Breast epithelium (tissue), 4 donors: ENCODE measurements around the gene ARHGAP26. TPM values are rescaled to one million over a fixed set of nuclear protein-coding genes. Genes with fewer than 3 reads are reported as not detected.
"Not testable (repeated sequence)": the region's sequence is repeated elsewhere in the genome, so short reads cannot be mapped to it uniquely, and the experiment has no call there.

Experiments used
- DNase-seq, 2 donors: peaks; one replicate each; pipeline ENCODE4 v3.0.0-alpha.2; 2019; ENCODE audit warnings: low spot score in 2 of 2
- H3K27ac ChIP-seq, 2 donors: fragments of 200-600 bp; sonication (generic) in 1 of 2; one replicate each; pipeline ENCODE4 v1.5.1; 2016 to 2019; ENCODE audit warnings: mild to moderate bottlenecking in 1 of 2
- H3K27me3 ChIP-seq, 2 donors: fragments of 200-600 bp; sonication (generic) in 1 of 2; one replicate each; pipeline versions ENCODE4 v1.5.1 to v1.6.0; 2017 to 2019; ENCODE audit warnings: control low read depth in 1 of 2, mild to moderate bottlenecking in 1 of 2
- H3K36me3 ChIP-seq: fragments of 200-600 bp; one replicate; pipeline ENCODE4 v1.5.1; 2019
- H3K4me1 ChIP-seq, 2 donors: fragments of 200-600 bp; sonication (generic); one replicate each; pipeline ENCODE4 v1.5.1; 2016 to 2019; ENCODE audit warnings: control low read depth in 1 of 2
- H3K4me3 ChIP-seq, 3 donors: fragments of 200-600 bp; sonication (generic); 1 replicate in 2 of 3; 2 replicates in 1 of 3; pipeline ENCODE4 v1.5.1; 2016 to 2019; ENCODE audit warnings: mild to moderate bottlenecking in 3 of 3, moderate library complexity in 2 of 3
- H3K9me3 ChIP-seq, 2 donors: fragments of 200-600 bp; sonication (generic) in 1 of 2; one replicate each; pipeline ENCODE4 v1.5.1; 2016 to 2019; ENCODE audit warnings: control low read depth in 1 of 2
- CTCF ChIP-seq, 3 donors: fragments of 450-650 bp; IDR thresholded peaks; one replicate each; pipeline ENCODE4 v1.5.1; 2016 to 2017; ENCODE audit warnings: antibody characterized with exemption in 3 of 3, mild to moderate bottlenecking in 3 of 3, moderate library complexity in 3 of 3
- POLR2A ChIP-seq: fragments of 450-650 bp; IDR thresholded peaks from one replicate; pipeline ENCODE4 v1.6.1; 2016; ENCODE audit warnings: antibody characterized with exemption, mild to moderate bottlenecking, moderate library complexity
- POLR2AphosphoS5 ChIP-seq, 3 donors: sonication (generic); formaldehyde crosslinking; IDR thresholded peaks; one replicate each; pipeline ENCODE4 v1.6.1; 2017; ENCODE audit warnings: antibody characterized with exemption in 3 of 3
- intact Hi-C: fragments of 100-400 bp; cut with DNase I; formaldehyde crosslinking; loops from one replicate; pipeline ENCODE4 v1.15.1; 2023; ENCODE audit warnings: low total_unique reads
- total RNA-seq, 3 donors: library from RNA; depleted of rRNA; stranded (reverse); fragments of >200 nt; gene quantifications; one replicate each; pipeline ENCODE4 v1.1.0, GENCODE V29; 2016

Gene ARHGAP26
- total RNA-seq, 3 donors from 2014 or later: 33.1 to 89.0 (median 56.4) TPM

- TF ChIP-seq POLR2A: no peak
- no peak for TF ChIP-seq CTCF (IDR thresholded peaks at IDR 0.05)
- no peak for TF ChIP-seq POLR2AphosphoS5 (IDR thresholded peaks at IDR 0.05)
- Histone ChIP-seq H3K27me3 (no peaks in the 10 kb centered on the region), H3K4me1 (no peaks in the 10 kb centered on the region), H3K9me3 (no peaks in the 10 kb centered on the region), H3K36me3 (no peaks in the 10 kb centered on the region), H3K27ac (no peak overlapping the region), H3K4me3 (no peak overlapping the region)
- intact Hi-C loops: no loop called here
- DNase-seq: no peak
Observed at GRCh38 chr5:143084407-143084806, 314.2 kb downstream of the ARHGAP26 start.

- H3K36me3 ChIP-seq: no peaks in the 10 kb centered on the region
- no peak overlapping the region for H3K4me3 ChIP-seq
- no peaks in the 10 kb centered on the region for H3K9me3 ChIP-seq
- H3K4me1 ChIP-seq: no peaks in the 10 kb centered on the region
- no peaks in the 10 kb centered on the region for H3K27me3 ChIP-seq
- intact Hi-C loops: no loop called here
- no peak for TF ChIP-seq POLR2AphosphoS5 (IDR thresholded peaks at IDR 0.05)
- TF ChIP-seq CTCF (IDR thresholded peaks at IDR 0.05): no peak
- no peak for TF ChIP-seq POLR2A
- no peak overlapping the region for H3K27ac ChIP-seq
- DNase-seq: no peak
Observed at GRCh38 chr5:143085319-143085917, 315.2 kb downstream of the ARHGAP26 start.

- Histone ChIP-seq H3K27me3 (no peaks in the 10 kb centered on the region), H3K4me1 (no peaks in the 10 kb centered on the region), H3K9me3 (no peaks in the 10 kb centered on the region), H3K36me3 (no peaks in the 10 kb centered on the region), H3K27ac (peak overlapping the region in 1 of 2 donors; percentile 38), H3K4me3 (no peak overlapping the region)
- DNase-seq: no peak
- TF ChIP-seq POLR2AphosphoS5 (IDR thresholded peaks at IDR 0.05) (no peak), CTCF (IDR thresholded peaks at IDR 0.05) (no peak), POLR2A (no peak)
- intact Hi-C loops: no loop called here
Observed at GRCh38 chr5:143086546-143086907, 316.4 kb downstream of the ARHGAP26 start.

GRCh38 chr5:143086908-143087637 is 316.9 kb downstream of the ARHGAP26 start:
- DNase-seq: peak in 1 of 2 donors; percentile 30
- no peak overlapping the region for H3K4me3 ChIP-seq
- TF ChIP-seq CTCF (IDR thresholded peaks at IDR 0.05) (no peak), POLR2A (no peak), POLR2AphosphoS5 (IDR thresholded peaks at IDR 0.05) (no peak)

GRCh38 chr5:143088702-143089101 is 318.5 kb downstream of the ARHGAP26 start:
- H3K4me1 ChIP-seq, H3K4me3 ChIP-seq, DNase-seq, H3K9me3 ChIP-seq, H3K27ac ChIP-seq, intact Hi-C loops, H3K27me3 ChIP-seq, H3K36me3 ChIP-seq: not testable (repeated sequence)

More at GRCh38 chr5:143086908-143087637, 316.9 kb downstream of the ARHGAP26 start:
- Histone ChIP-seq H3K4me1 (no peaks in the 10 kb centered on the region), H3K36me3 (no peaks in the 10 kb centered on the region), H3K27ac (peak overlapping the region in 1 of 2 donors; percentile 38), H3K27me3 (no peaks in the 10 kb centered on the region), H3K9me3 (no peaks in the 10 kb centered on the region)
- intact Hi-C loops: no loop called here

GRCh38 chr5:143090044-143090443 is 319.9 kb downstream of the ARHGAP26 start:
- H3K36me3 ChIP-seq, H3K9me3 ChIP-seq, H3K4me3 ChIP-seq, H3K27ac ChIP-seq, H3K27me3 ChIP-seq, DNase-seq, H3K4me1 ChIP-seq, intact Hi-C loops: not testable (repeated sequence)

- not testable (repeated sequence) for DNase-seq
Observed at GRCh38 chr5:143092711-143093451, 322.7 kb downstream of the ARHGAP26 start.

More at GRCh38 chr5:143092711-143093451, 322.7 kb downstream of the ARHGAP26 start:
- H3K27ac ChIP-seq, H3K9me3 ChIP-seq, H3K27me3 ChIP-seq, H3K4me1 ChIP-seq, H3K36me3 ChIP-seq, H3K4me3 ChIP-seq, intact Hi-C loops: not testable (repeated sequence)
